GM12878 (cell line): Measurements from ENCODE around the gene RPL12. TPM values are rescaled to one million over a fixed set of nuclear protein-coding genes. Genes with fewer than 3 reads are reported as not detected.

Experiments used
- ATAC-seq: fragments of 200-7000 bp; cut with Tn5 transposase; 3 replicates; pipeline ENCODE4 v1.9.1; 2020; ENCODE audit warnings: mild to moderate bottlenecking, moderate library complexity
- BruUV-seq: library from RNA; stranded (reverse); fragments of 400-500 nt; replicated peaks from 2 replicates; lab custom pipeline; 2021; lab: Mats Ljungman, UMichigan
- CTCF ChIA-PET: fragments of 300-600 bp; sonication (Branson Sonifier 250); formaldehyde crosslinking; extraction: SDS; loops from one replicate; lab custom pipeline; 2021; ENCODE audit warnings: inconsistent platforms; lab: Yijun Ruan, JAX
- POLR2A ChIA-PET: fragments of 350-600 bp; formaldehyde crosslinking; extraction: SDS; loops from one replicate; lab custom pipeline; 2021; ENCODE audit warnings: inconsistent platforms; lab: Charles Lee
- RAD21 ChIA-PET: fragments of 300-600 bp; sonication (Branson Sonifier 250); formaldehyde crosslinking; loops from one replicate; lab custom pipeline; 2023; ENCODE audit warnings: antibody characterized with exemption; ENCODE audit not compliant: unreplicated experiment; lab: Charles Lee
- SMC1A ChIA-PET: fragments of 300-600 bp; sonication (Branson Sonifier 250); formaldehyde crosslinking; loops from one replicate; lab custom pipeline; 2023; ENCODE audit not compliant: unreplicated experiment, uncharacterized antibody; lab: Charles Lee
- DNase-seq: peaks from one replicate; pipeline ENCODE4 v3.0.0-alpha.2; 2011; ENCODE audit warnings: low read depth, low spot score
- FAIRE-seq: peaks from 3 replicates; lab custom pipeline; 2011; peaks lifted over from hg19 to GRCh38; lab: Jason Lieb, UNC
- H2AFZ ChIP-seq: 2 replicates; pipeline ENCODE4 v1.6.0; 2011; ENCODE audit warnings: low read depth, low read length, control low read depth; ENCODE audit not compliant: control insufficient read depth
- H3K27ac ChIP-seq: 2 replicates; pipeline ENCODE4 v1.5.1; 2011; ENCODE audit warnings: control low read depth; ENCODE audit not compliant: control insufficient read depth, insufficient read depth
- H3K27me3 ChIP-seq, 2 experiments: replicated peaks in 1 of 2; 2 replicates each; pipeline versions ENCODE4 v1.6.0 to v1.6.1; 2011; ENCODE audit warnings: low read length in 1 of 2; ENCODE audit not compliant: control insufficient read depth in 2 of 2, insufficient read depth in 2 of 2
- H3K36me3 ChIP-seq, 2 experiments: 2 replicates each; pipeline ENCODE4 v1.5.1; 2011; ENCODE audit warnings: low read length in 1 of 2; ENCODE audit not compliant: control insufficient read depth in 2 of 2, insufficient read depth in 2 of 2
- H3K4me1 ChIP-seq: 2 replicates; pipeline ENCODE4 v1.6.1; 2011; ENCODE audit warnings: mild to moderate bottlenecking, low read length, moderate library complexity, mixed read lengths; ENCODE audit not compliant: control insufficient read depth, insufficient read depth
- H3K4me2 ChIP-seq: 2 replicates; pipeline ENCODE4 v1.6.0; 2011; ENCODE audit warnings: control low read depth; ENCODE audit not compliant: control insufficient read depth, insufficient read depth
- H3K4me3 ChIP-seq: fragments of 200-600 bp; sonication (generic); 2 replicates; pipeline ENCODE4 v1.5.1; 2016
- H3K79me2 ChIP-seq: 2 replicates; pipeline ENCODE4 v1.6.0; 2011; ENCODE audit warnings: low read length; ENCODE audit not compliant: control insufficient read depth, insufficient read depth
- H3K9ac ChIP-seq: 2 replicates; pipeline ENCODE4 v1.8.0; 2011; ENCODE audit warnings: low read length, control low read depth, mixed read lengths; ENCODE audit not compliant: control insufficient read depth, insufficient read depth
- H3K9me3 ChIP-seq: replicated peaks from 3 replicates; pipeline ENCODE4 v1.5.1; 2011; ENCODE audit warnings: mild to moderate bottlenecking, low read length; ENCODE audit not compliant: control insufficient read depth, insufficient read depth
- H4K20me1 ChIP-seq: 2 replicates; pipeline ENCODE4 v1.6.0; 2011; ENCODE audit not compliant: control insufficient read depth, insufficient read depth
- BRCA1 ChIP-seq: IDR thresholded peaks from 2 replicates; pipeline ENCODE4 v1.6.1; 2011; ENCODE audit warnings: low read depth, low read length, improper control_type of control experiment
- CUX1 ChIP-seq: IDR thresholded peaks from 2 replicates; pipeline ENCODE4 v1.6.1; 2012; ENCODE audit warnings: improper control_type of control experiment, low read depth, low read length; ENCODE audit not compliant: insufficient replicate concordance
- LARP7 ChIP-seq: fragments of 450-650 bp; IDR thresholded peaks from 2 replicates; pipeline ENCODE4 v1.6.1; 2017; ENCODE audit warnings: mild to moderate bottlenecking
- NR2C2 ChIP-seq: IDR thresholded peaks from 2 replicates; pipeline ENCODE4 v1.6.1; 2011; ENCODE audit warnings: borderline replicate concordance, low read depth; ENCODE audit not compliant: control insufficient read depth, insufficient read length
- RAD51 ChIP-seq: fragments of 450-650 bp; IDR thresholded peaks from 2 replicates; pipeline ENCODE4 v1.6.1; 2016; ENCODE audit warnings: moderate library complexity, mild to moderate bottlenecking, inconsistent platforms
- RB1 ChIP-seq: fragments of 450-650 bp; formaldehyde crosslinking; IDR thresholded peaks from 2 replicates; pipeline ENCODE4 v1.6.1; 2017; ENCODE audit warnings: mild to moderate bottlenecking, borderline replicate concordance
- RFX5 ChIP-seq: IDR thresholded peaks from 2 replicates; pipeline ENCODE4 v1.6.1; 2011; ENCODE audit warnings: low read depth, low read length, improper control_type of control experiment
- SREBF1 ChIP-seq: IDR thresholded peaks from 2 replicates; pipeline ENCODE4 v1.6.1; 2012; ENCODE audit warnings: mild to moderate bottlenecking, low read length
- STAT3 ChIP-seq: IDR thresholded peaks from 2 replicates; pipeline ENCODE4 v1.6.1; 2011; ENCODE audit warnings: low read depth, low read length, improper control_type of control experiment
- WRNIP1 ChIP-seq: IDR thresholded peaks from 2 replicates; pipeline ENCODE4 v1.6.1; 2011; ENCODE audit warnings: low read depth, low read length, improper control_type of control experiment, borderline replicate concordance
- ZNF622 ChIP-seq: fragments of 450-650 bp; IDR thresholded peaks from 2 replicates; pipeline ENCODE4 v1.6.1; 2017; ENCODE audit warnings: mild to moderate bottlenecking, inconsistent platforms
- whole genome bisulfite sequencing: methylation state at CpG from one replicate; pipeline ENCODE4 v1.1.6; 2016; ENCODE audit warnings: low lambda C conversion rate; ENCODE audit not compliant: insufficient replicate concordance, insufficient coverage; ENCODE audit errors: missing lambda C conversion rate; 5-methylcytosine and 5-hydroxymethylcytosine counted together
- in situ Hi-C: fragments of 300-500 bp; cut with MboI; formaldehyde crosslinking; loops from 9 replicates; pipeline ENCODE4 v1.14.3; 2018; ENCODE audit warnings: mixed read lengths
- intact Hi-C: fragments of 100-400 bp; cut with micrococcal nuclease; formaldehyde crosslinking; loops from one replicate; pipeline ENCODE4 v1.14.2; 2022; ENCODE audit not compliant: unreplicated experiment
- polyA plus RNA-seq, 11 experiments: library from polyadenylated mRNA; depleted of rRNA in 4 of 11; unstranded in 6 of 11; stranded (reverse) in 5 of 11; fragments of >200 nt; fragmentation: Nextera tagmentation in 4 of 11; fragmentation: Illumina TruSeq in 1 of 11; extraction: Ambion mirVana in 4 of 11; extraction: Trizol in 1 of 11; gene quantifications; 1 replicate in 1 of 11; 2 replicates in 10 of 11; pipeline versions ENCODE4 v1.2.1 to v1.2.3, GENCODE V29; 2011 to 2016; ENCODE audit warnings: inconsistent platforms in 2 of 11, missing spikeins in 2 of 11, low read depth in 1 of 11
- total RNA-seq, 4 experiments: library from RNA; depleted of rRNA in 3 of 4; stranded (reverse); fragments of >200 nt in 3 of 4; fragmentation: Illumina TruSeq in 1 of 4; extraction: Trizol in 1 of 4; gene quantifications; 2 replicates each; pipeline versions ENCODE4 v1.2.1 to v1.2.3, GENCODE V29; 2013 to 2021

The RPL12 gene
- total and polyA plus RNA-seq, 10 of the 15 experiments (the other 5 are each of a cell fraction or from before 2014, with no cell fraction given), result 961 to 5,544 (median 2,858) TPM

- ChIA-PET CTCF (interaction anchor here (1.0 kb wide), 2 partner anchors 87 to 369 kb away, joined by 3 to 4 read pairs; no protein-coding TSS in a partner anchor), RAD21 (no interaction called here)
- H3K9me3 ChIP-seq, result no peaks in the 10 kb centered on the region
- H2AFZ ChIP-seq, result no peak overlapping the region
- H3K4me2 ChIP-seq, result no peak overlapping the region
- peaks cover 0 to 3% of the 10 kb centered on the region in 2 experiments; a peak in 2 of 4 replicates for H3K36me3 ChIP-seq
- TF ChIP-seq WRNIP1 (no peak), ZNF622 (no peak), RFX5 (no peak), BRCA1 (no peak), SREBF1 (no peak), CUX1 (no peak), STAT3 (no peak), RAD51 (no peak), NR2C2 (no peak), RB1 (no peak), LARP7 (no peak)
- TF ChIP-seq, all 136 proteins: peak for 0
- Histone ChIP-seq H3K4me1 (no peaks in the 10 kb centered on the region), H3K9ac (no peak overlapping the region), H3K4me3 (no peak overlapping the region), H3K27ac (no peak overlapping the region), H3K27me3 (no peaks in the 10 kb centered on the region), H4K20me1 (no peaks in the 10 kb centered on the region), H3K79me2 (no peaks in the 10 kb centered on the region)
- no peak for FAIRE-seq
- ATAC-seq, result no peak
- no TSS peak for BruUV-seq
- POLR2A ChIA-PET, result interaction anchor here (0.5 to 0.9 kb wide), 2 partner anchors 71 to 253 kb away, joined by 3 to 8 read pairs; no protein-coding TSS in a partner anchor
- no peak for DNase-seq
- SMC1A ChIA-PET, result no interaction called here
- WGBS, result 83% methylated on average over 9 of the region's 9 CpGs
- intact Hi-C loops (no loop called here), in situ Hi-C loops (loop anchor here (5.0 kb wide), 3 partner anchors 86 to 426 kb away; no protein-coding TSS in a partner anchor)
These were observed 49.7 kb upstream of the RPL12 start for GRCh38 chr9:127500862-127501261.
